HepG2 (cell line): ENCODE data around the gene GLTPD2. TPM values are rescaled to one million over a fixed set of nuclear protein-coding genes. Genes with fewer than 3 reads are reported as not detected.

Source experiments
- ARNT2 ChIP-seq: sonication (generic); formaldehyde crosslinking; IDR thresholded peaks from 2 replicates; pipeline ENCODE4 v1.8.0; 2022; ENCODE audit warnings: mild to moderate bottlenecking, low read depth, missing genetic modification reagents, moderate library complexity
- CENPBD1 ChIP-seq: sonication (generic); formaldehyde crosslinking; IDR thresholded peaks from 2 replicates; pipeline ENCODE4 v1.8.0; 2022; ENCODE audit warnings: missing genetic modification reagents, low read depth, mild to moderate bottlenecking, borderline replicate concordance
- ETS1 ChIP-seq: sonication (generic); formaldehyde crosslinking; IDR thresholded peaks from 2 replicates; pipeline ENCODE4 v1.4.0; 2020; ENCODE audit warnings: missing genetic modification reagents
- IKZF5 ChIP-seq: IDR thresholded peaks from 2 replicates; pipeline ENCODE4 v1.6.1; 2018; ENCODE audit warnings: missing genetic modification reagents, mild to moderate bottlenecking, missing compliant biosample characterization
- JDP2 ChIP-seq: sonication (generic); formaldehyde crosslinking; IDR thresholded peaks from 2 replicates; pipeline ENCODE4 v1.8.1; 2022; ENCODE audit warnings: missing genetic modification reagents, borderline replicate concordance
- KDM6A ChIP-seq: IDR thresholded peaks from 2 replicates; pipeline ENCODE4 v1.6.1; 2016; ENCODE audit warnings: low read depth
- MED1 ChIP-seq: sonication (generic); formaldehyde crosslinking; IDR thresholded peaks from 2 replicates; pipeline ENCODE4 v1.4.0; 2020; ENCODE audit warnings: missing genetic modification reagents
- NFYC ChIP-seq: IDR thresholded peaks from 2 replicates; pipeline ENCODE4 v1.6.1; 2016; ENCODE audit warnings: missing genetic modification reagents, missing compliant biosample characterization
- NR2F2 ChIP-seq: IDR thresholded peaks from 2 replicates; pipeline ENCODE4 v1.6.1; 2012; ENCODE audit warnings: low read depth, inconsistent platforms, borderline replicate concordance
- PHF5A ChIP-seq: IDR thresholded peaks from one replicate; pipeline ENCODE4 v1.6.1; 2018; ENCODE audit warnings: low read depth, missing genetic modification reagents; ENCODE audit not compliant: unreplicated experiment
- POGZ ChIP-seq: sonication (generic); formaldehyde crosslinking; IDR thresholded peaks from 2 replicates; pipeline ENCODE4 v1.4.0; 2020; ENCODE audit warnings: mild to moderate bottlenecking, missing genetic modification reagents
- RFX3 ChIP-seq: IDR thresholded peaks from 2 replicates; pipeline ENCODE4 v1.6.1; 2016; ENCODE audit warnings: missing biosample characterization, missing genetic modification reagents
- TSC22D2 ChIP-seq: sonication (generic); formaldehyde crosslinking; IDR thresholded peaks from 2 replicates; pipeline ENCODE4 v1.5.1; 2020; ENCODE audit warnings: missing genetic modification reagents, mild to moderate bottlenecking, borderline replicate concordance
- ZFP90 ChIP-seq: sonication (generic); formaldehyde crosslinking; IDR thresholded peaks from 2 replicates; pipeline ENCODE4 v1.8.0; 2022; ENCODE audit warnings: missing genetic modification reagents, mild to moderate bottlenecking, inconsistent platforms, borderline replicate concordance
- ZNF232 ChIP-seq: sonication (generic); formaldehyde crosslinking; IDR thresholded peaks from 2 replicates; pipeline ENCODE4 v1.4.0; 2020; ENCODE audit warnings: missing genetic modification reagents, borderline replicate concordance
- ZNF326 ChIP-seq: sonication (generic); formaldehyde crosslinking; IDR thresholded peaks from 2 replicates; pipeline ENCODE4 v1.4.0; 2020; ENCODE audit warnings: missing genetic modification reagents, borderline replicate concordance
- ZNF441 ChIP-seq: sonication (generic); formaldehyde crosslinking; IDR thresholded peaks from 2 replicates; pipeline ENCODE4 v1.7.0; 2021; ENCODE audit warnings: missing genetic modification reagents, borderline replicate concordance
- ZNF451 ChIP-seq: sonication (generic); formaldehyde crosslinking; IDR thresholded peaks from 2 replicates; pipeline ENCODE4 v1.5.0; 2020; ENCODE audit warnings: mild to moderate bottlenecking, missing genetic modification reagents
- ZNF570 ChIP-seq: sonication (generic); formaldehyde crosslinking; IDR thresholded peaks from 2 replicates; pipeline ENCODE4 v1.4.0; 2020; ENCODE audit warnings: mild to moderate bottlenecking, missing genetic modification reagents, borderline replicate concordance
- ZNF619 ChIP-seq: sonication (generic); formaldehyde crosslinking; IDR thresholded peaks from 2 replicates; pipeline ENCODE4 v1.4.0; 2020; ENCODE audit warnings: mild to moderate bottlenecking, missing genetic modification reagents
- ZNF660 ChIP-seq: sonication (generic); formaldehyde crosslinking; IDR thresholded peaks from 2 replicates; pipeline ENCODE4 v1.5.1; 2020; ENCODE audit warnings: mild to moderate bottlenecking, low read depth, missing genetic modification reagents, borderline replicate concordance
- ZNF687 ChIP-seq: sonication (generic); formaldehyde crosslinking; IDR thresholded peaks from 2 replicates; pipeline ENCODE4 v1.5.1; 2020; ENCODE audit warnings: mild to moderate bottlenecking, missing genetic modification reagents, moderate library complexity
- ZNF709 ChIP-seq: sonication (generic); formaldehyde crosslinking; IDR thresholded peaks from 2 replicates; pipeline ENCODE4 v1.5.0; 2020; ENCODE audit warnings: mild to moderate bottlenecking, missing genetic modification reagents
- polyA plus RNA-seq, 8 experiments: library from polyadenylated mRNA; depleted of rRNA in 3 of 8; stranded (reverse) in 7 of 8; unstranded in 1 of 8; fragments of >200 nt; fragmentation: Illumina TruSeq in 4 of 8; extraction: Trizol in 4 of 8; gene quantifications; 2 replicates each; pipeline versions ENCODE4 v1.2.1 to v1.2.3, GENCODE V29; 2011 to 2016; ENCODE audit warnings: low read depth in 4 of 8, missing spikeins in 1 of 8, mixed read lengths in 1 of 8; ENCODE audit not compliant: insufficient read depth in 1 of 8
- total RNA-seq, 5 experiments: library from RNA; depleted of rRNA; stranded (reverse); fragments of >200 nt; fragmentation: Illumina TruSeq; extraction: Trizol; gene quantifications; 2 replicates each; pipeline ENCODE4 v1.2.3, GENCODE V29; 2016; ENCODE audit warnings: low read depth in 1 of 5

The GLTPD2 gene
- total and polyA plus RNA-seq, 2 of the 13 experiments (the other 11 are each of a cell fraction or from before 2014, with no cell fraction given) = 7.5 to 12.9 TPM

- TF ChIP-seq JDP2 (CRISPR knock-in tag) (no peak; the same call in 1 of the 2 replicates), IKZF5 (0 out of 2 replicates have a peak, but pooled peaks have one; percentile 39), ZNF687 (peak; percentile 55; the same call in 1 of the 2 replicates), ZNF709 (CRISPR knock-in tag) (no peak), ARNT2 (CRISPR knock-in tag) (peak; percentile 57; the same call in 1 of the 2 replicates), ZNF660 (CRISPR knock-in tag) (no peak), NR2F2 (no peak), MED1 (CRISPR knock-in tag) (peak; percentile 93), ZNF451 (peak; percentile 52; the same call in 1 of the 2 replicates), ZFP90 (peak; percentile 81), CENPBD1 (CRISPR knock-in tag) (no peak), ZNF570 (CRISPR knock-in tag) (no peak), ZNF326 (CRISPR knock-in tag) (no peak), ETS1 (CRISPR knock-in tag) (no peak), KDM6A (CRISPR knock-in tag) (peak; percentile 67), TSC22D2 (no peak), ZNF619 (CRISPR knock-in tag) (no peak), NFYC (CRISPR knock-in tag) (peak; percentile 36; the same call in 1 of the 2 replicates), RFX3 (CRISPR knock-in tag) (no peak), PHF5A (CRISPR knock-in tag) (peak; percentile 87), ZNF441 (CRISPR knock-in tag) (peak; percentile 30; the same call in 1 of the 2 replicates), POGZ (no peak; the same call in 1 of the 2 replicates), ZNF232 (CRISPR knock-in tag) (peak; percentile 73; the same call in 1 of the 2 replicates)
Observed at GRCh38 chr17:4777969-4778760, 10.6 kb upstream of the GLTPD2 start (continued).
